NCI-H1694 treated with DMSO at 0.1 percent for 48 hours (cell line): ENCODE results near the gene ADGRL3.

ENCODE experiments used
- DNase-seq: peaks from one replicate; lab custom pipeline; 2025; lab: John Stamatoyannopoulos, UW

Gene ADGRL3

GRCh38 chr4:61549336-61549735 lies 349.2 kb downstream of the ADGRL3 start:
- no peak for DNase-seq

DNA sequence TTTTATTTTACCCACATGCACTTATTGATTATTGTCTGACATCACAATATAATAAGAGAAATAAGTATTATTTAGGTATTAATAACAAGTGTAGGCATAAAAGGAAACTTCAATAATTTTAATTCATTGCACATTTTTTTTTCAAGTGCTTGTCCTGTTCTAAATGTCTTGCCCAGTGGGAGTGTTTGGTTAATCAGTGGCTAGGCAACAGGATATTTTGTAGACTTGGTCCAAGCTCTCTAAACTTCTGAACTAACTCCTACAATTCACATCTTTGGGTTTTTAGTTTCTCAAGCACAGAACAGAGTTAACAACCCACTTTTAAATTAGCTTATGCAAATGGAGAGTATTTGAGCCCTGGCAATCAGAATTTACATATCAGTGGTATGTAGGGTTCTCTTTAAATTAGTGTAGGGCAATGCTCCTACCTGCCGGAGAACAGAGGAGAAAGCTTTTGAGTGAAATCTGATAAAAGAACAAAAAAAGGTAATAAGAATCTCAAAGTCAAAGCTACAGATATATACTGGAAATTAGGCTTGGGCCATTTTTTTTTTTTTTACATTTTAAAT lies 353.5 kb downstream of the ADGRL3 start:
- DNase-seq = no peak

DNA sequence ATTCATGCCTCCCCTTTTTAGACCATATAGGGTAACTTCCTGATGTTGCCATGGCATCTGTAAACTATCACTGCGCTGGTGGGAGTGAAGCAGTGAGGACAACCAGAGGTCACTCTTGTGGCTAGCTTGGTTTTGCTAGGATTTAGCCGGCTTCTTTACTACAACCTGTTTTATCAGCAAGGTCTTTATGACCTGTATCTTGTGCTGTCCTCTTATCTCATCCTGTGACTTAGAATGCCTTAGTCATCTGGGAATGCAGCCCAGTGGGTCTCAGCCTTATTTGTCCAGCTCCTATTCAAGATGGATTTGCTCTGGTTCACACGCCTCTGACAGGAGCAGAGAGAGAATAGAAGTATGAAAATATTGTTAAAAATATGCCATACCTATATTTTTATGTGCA lies 355.7 kb downstream of the ADGRL3 start:
- DNase-seq = no peak

DNA sequence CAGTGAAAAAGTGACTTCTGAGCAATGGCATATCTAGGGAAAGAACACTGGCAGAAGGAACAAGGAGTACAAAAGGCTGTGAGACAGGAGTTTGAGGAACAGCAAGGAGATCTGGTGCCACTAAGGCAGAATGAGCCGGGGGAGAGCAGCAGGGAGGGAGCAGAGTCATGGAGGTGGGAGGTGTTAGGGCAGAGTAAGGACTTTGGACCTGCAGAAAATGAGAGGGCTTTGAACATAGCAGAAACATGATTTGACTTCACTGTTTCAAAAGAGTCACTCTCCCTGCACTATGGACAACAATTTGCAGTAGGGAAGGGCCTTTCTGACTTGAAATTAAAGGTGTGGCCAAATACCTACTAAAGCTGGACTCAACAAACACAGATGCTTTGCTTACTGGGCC lies 356.2 kb downstream of the ADGRL3 start:
- DNase-seq = no peak

- DNase-seq = no peak
These were observed 359.3 kb downstream of the ADGRL3 start for GRCh38 chr4:61559396-61559795.

DNA sequence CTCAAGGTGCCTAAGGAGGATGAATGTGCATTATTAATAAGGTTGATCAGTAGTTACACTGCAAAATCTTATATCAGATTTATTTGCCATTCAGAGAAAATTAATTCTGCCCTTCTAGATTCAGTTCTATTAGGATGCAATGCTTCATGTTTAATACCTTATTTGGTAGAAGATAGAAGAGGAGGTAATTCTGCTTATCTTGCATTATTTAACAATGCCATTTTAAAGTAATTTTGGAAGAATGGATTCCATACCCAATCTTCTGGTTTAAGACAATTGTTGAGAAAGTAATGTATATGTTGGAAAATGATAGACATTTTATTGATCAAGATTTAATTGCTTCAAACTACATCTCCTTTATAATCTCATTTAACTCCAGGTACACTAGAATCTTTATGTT lies 360.9 kb downstream of the ADGRL3 start:
- no peak for DNase-seq

- no peak for DNase-seq
These were observed 371.8 kb downstream of the ADGRL3 start for GRCh38 chr4:61571761-61572559.

- DNase-seq = no peak
These were observed 375.7 kb downstream of the ADGRL3 start for GRCh38 chr4:61575796-61576195.

- DNase-seq = no peak
These were observed 379.7 kb downstream of the ADGRL3 start for GRCh38 chr4:61579786-61580185.

GRCh38 chr4:61580721-61581377 lies 380.7 kb downstream of the ADGRL3 start:
- DNase-seq = no peak

GRCh38 chr4:61583696-61584095 lies 383.6 kb downstream of the ADGRL3 start:
- DNase-seq = no peak

GRCh38 chr4:61588621-61589402 lies 388.7 kb downstream of the ADGRL3 start:
- no peak for DNase-seq

DNA sequence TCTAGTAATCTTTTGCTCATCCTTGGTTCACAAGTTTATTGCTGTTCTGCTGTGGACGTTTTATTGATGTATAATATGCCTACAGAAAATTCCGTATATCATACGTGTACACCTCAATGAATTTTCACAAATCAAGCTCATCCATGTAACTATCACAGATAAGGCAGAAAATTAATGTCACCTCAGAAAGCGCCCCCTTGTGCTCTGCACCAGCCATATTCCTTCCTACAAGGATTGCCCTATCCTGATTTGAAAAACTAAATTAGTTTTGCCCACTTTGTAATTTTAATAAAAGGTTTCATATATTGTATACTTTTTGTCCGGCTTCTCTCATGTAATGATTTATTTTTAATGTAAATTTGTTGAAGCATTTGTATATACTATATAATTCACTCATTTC lies 390.8 kb downstream of the ADGRL3 start:
- no peak for DNase-seq

DNA sequence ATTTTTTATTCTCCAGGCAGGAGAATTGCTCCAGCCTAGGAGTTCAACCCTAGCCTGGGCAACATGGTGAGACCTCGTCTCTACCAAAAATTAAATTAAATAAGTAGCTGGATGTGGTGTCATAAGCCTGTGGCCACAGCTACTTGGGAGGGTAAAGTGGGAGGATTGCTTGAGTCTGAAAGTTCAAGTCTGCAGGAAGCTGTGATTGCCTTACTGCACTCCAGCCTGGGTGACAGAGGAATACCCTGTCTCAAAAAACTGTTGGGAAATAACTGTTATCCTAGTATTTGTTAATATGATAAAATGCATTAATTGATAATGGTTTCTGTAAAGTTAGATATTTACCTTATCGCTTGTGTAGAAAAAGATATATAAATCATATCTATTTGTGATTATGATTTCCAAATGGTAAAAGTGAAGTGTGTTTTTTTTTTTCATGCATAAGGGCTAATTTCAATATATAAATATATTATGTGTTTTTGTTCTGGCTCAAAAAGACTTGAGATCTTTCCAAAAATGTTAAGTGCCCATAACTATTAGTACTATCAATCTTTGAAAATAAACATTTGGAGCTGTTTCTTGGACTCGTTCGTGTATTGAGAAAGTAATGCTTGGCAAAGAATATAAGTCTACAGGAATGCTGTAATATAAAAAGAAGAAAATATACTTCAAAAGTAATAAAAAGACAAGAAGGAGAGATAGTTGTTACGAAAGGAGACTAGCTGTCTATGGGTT lies 396.6 kb downstream of the ADGRL3 start:
- no peak for DNase-seq

DNA sequence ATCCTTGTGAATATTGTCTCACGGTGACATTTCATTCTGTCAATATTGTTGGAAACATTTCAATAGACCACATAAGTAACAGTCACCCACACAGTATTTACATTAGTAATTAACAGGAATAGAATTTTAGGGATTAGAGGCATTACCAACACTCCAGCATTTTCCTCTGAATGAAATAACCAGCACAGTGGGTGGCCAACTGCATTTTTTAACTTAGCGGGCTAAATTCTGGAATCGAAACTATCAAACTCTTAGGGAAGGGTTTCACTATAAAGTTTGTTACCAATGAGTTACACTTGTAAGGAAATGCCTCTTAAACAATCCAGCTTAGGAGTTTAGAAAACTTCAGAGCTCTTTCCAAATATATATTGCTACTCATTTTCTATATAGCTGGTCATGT lies 403.0 kb downstream of the ADGRL3 start:
- DNase-seq = no peak

DNA sequence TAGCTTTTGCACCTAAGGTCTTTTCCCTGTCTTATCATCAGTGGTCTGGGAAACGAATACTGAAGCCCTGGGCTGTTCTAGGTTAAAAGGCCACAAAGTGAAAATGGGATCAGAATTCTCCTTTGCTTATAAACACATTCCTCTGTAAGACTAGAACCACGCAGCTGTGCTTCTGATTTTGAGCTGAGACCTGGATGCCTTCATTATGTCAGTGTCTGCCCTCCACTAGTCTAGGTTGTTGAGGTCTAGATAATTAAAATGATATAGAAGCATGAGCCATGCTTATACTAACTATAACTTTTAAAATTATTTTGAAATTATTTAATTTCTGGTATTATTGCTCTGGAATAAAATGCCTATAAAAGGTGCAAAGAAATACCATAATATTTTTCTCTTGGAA lies 403.9 kb downstream of the ADGRL3 start:
- no peak for DNase-seq

DNA sequence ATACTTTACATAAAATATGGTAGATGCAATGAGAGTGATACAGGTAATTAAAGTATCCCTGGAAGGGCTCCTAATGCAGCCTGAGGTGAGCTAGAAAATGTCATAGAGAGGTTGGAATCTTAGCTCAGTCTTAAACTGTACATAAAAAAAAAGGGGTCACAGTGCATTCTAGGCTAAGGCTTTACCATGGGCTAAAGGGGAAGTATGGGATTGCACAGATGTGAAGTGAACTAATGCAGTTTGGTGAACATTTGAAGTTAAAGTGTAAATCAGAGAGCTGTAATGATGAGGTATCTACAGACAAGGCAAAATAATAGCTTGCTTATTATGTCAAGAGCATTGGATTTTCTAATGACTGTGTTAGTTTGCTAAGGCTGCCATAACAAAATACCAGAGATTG lies 405.9 kb downstream of the ADGRL3 start:
- no peak for DNase-seq

DNA sequence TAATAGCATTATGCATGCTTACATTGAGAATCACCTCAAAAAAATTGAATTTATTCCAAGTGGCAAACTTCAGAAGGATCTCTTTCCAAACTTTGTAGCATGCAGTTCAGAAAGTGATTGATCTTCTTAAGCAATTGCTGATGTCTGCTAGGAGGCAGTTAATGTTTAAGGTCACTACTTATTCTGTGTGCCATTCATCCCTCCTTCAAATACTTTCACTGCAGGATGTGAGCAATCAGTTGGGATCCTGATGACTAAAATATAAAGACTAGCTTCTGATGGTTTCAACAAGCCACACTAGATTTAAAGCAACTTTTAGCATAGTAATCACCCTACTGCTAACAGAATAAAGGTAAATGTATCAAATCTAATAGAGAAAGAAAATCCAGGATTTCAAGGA lies 414.1 kb downstream of the ADGRL3 start:
- no peak for DNase-seq

DNA sequence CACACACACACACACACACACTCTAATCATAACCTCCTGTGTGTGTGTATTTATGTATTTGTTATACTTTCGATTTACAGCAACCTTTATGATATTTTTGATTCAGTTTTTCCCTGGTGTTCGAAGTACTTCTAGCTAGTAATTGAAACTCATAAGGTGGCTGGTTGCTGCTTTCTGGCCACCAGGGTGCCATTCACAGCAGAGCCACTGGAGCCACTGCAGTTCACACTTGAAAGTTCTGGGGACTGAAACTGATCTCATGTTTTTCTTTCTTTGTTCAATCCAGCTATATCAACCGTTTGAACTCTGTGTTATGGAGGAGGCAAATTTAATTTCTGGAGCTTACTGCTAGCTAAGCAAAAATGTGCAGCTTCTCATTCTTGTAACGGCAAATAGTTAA lies 419.4 kb downstream of the ADGRL3 start:
- no peak for DNase-seq

DNA sequence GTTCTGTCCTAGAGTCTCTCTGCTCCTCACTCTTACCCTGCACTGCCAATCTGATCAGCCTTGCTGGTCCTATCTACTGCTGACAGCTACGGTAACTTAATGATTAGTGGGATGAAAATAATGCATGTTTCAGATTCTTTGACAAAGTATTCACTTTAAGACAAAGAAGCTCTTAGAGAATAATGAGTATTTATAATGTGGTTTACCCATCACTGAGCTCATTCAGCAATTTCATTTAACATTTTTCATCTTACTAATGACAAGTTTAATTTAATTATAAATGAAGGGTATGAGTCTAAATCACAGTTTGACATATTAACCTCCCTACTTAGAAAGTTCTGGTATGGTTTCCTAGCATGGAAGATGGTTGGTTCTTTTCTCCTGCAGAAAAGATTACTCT lies 428.2 kb downstream of the ADGRL3 start:
- no peak for DNase-seq

- no peak for DNase-seq
These were observed 428.6 kb downstream of the ADGRL3 start for GRCh38 chr4:61628727-61629126.

- DNase-seq = no peak
These were observed 430.4 kb downstream of the ADGRL3 start for GRCh38 chr4:61630548-61630947.
